HG02623 (cell line): ENCODE data around the gene SNAP47.

Source experiments
- ATAC-seq: cut with Tn5 transposase; IDR thresholded peaks from one replicate; pipeline ENCODE4 v1.9.1; 2021; ENCODE audit warnings: moderate library complexity; ENCODE audit not compliant: unreplicated experiment

Gene SNAP47

DNA sequence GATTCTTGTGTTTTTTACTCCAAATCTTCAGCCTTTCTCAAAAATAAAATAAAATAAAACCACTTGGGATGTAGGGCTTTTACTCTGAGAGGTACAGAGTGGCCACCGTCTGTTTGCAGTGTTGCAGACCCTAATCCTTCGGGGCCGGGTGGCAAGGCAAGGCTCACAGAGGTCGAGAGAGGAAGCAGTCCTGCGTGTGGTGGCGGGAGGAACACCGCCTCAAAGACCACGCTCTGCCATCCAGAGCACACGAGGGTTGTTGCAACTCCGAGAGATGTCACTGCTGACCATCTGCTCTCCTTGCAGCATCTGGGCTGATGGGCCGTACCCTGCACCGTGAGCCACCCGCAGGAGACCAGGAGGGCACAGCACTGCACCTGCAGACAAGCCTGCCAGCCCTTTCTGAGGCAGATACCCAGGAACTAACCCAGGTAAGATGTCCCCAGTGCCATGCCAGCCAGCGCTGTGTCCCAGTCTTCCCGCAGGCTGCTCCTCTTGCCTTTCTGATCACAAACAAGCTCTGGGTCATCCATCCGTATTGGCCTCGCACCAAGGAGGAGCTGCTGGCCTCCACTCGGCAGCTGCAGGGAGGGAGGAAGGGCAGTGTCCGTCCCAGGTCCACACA is 31.5 kb downstream of the SNAP47 start:
- no peak for ATAC-seq

DNA sequence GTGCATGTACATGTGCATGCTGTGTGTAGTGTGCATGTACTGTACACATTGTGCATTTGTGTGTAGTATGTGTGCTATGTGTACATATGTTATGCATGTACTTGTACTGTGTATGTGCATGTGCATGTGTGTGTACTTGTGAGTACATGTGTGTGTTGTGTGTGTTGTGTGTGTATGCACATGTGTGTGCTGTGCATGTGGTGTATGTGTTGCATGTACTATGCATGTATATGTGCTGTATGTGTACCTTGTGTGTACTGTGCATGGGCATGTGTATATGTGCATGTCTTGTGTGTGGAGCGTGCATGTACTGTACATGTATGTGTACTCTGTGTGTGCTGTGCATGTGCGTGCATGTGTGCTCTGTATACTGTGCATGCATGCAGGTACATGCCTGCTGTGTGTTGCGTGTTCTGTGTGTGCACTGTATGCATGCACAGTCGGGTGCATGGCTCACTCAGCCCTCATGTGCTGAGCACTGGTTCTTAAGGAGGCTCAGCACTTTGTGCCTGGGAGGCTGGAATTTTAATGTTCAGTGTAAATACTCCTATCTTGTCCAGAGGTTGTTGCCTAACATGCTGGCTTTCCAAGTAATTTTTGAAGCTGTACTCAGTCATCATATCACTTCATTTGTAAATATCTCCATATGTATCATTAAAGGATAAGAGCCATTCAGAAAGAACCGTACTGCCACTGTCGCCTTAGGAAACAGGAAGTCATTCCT is 32.3 kb downstream of the SNAP47 start:
- ATAC-seq = no peak

DNA sequence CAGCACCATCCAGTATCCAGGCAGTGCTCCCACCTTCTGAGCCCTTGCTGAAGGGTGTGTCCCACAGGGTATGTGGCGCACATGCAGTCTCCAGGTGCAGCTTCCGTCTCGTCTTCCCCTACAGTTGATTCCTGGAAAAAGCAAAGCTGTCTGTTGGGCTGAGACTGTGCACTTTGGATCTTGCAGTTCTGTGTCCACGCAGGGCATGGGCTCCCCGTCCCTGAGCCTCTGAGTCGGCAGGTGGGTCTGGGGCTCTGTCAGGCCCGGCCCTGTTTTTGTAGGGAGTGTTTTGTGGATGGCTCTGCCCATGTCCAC is 32.8 kb downstream of the SNAP47 start:
- ATAC-seq = no peak

- ATAC-seq = no peak
These were observed 33.4 kb downstream of the SNAP47 start for GRCh38 chr1:227768640-227769039.

DNA sequence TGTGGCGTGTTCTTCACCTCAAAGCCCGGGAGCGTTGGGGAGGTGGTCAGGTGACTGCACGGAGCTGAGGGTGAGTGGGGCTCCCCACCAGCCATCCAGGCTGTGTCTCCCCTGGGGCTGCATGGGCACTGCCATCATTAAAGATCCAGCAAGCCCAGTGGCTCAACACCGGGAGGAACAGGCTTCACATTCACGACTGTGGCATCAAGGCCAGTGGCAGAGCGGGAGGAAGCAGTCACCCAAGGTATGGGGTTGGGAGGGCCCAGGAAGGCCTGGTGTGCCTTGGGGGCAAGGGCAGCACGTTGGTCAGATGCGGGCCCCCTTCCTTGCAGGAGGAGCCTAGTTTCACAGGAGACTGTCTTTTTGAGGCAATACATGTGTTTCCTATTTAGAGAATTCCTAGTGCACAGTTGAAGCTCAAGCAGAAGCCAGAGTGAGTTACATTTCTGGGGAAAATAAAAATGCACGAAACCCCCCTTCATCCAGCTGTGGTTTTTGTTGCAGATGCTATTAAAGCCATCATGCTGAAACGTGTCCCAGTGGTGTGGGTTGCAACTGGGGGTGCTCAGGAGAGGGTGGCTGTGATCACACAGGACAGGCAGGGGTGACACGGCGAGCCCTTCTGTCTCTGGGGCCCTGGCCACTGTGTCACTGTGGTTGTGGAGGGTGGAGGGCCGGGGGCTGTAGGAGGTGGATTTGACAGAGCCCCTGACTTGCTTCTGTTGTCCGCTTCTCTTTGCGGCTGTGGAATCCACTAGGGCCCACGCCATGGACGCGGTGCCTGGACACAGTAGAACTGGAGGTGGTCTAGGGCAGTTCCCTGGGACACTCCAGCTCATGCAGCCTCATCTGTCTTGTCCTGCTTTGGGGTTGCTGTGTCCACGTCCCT is 34.1 kb downstream of the SNAP47 start:
- no peak for ATAC-seq

- no peak for ATAC-seq
These were observed 34.8 kb downstream of the SNAP47 start for GRCh38 chr1:227769936-227770494.

DNA sequence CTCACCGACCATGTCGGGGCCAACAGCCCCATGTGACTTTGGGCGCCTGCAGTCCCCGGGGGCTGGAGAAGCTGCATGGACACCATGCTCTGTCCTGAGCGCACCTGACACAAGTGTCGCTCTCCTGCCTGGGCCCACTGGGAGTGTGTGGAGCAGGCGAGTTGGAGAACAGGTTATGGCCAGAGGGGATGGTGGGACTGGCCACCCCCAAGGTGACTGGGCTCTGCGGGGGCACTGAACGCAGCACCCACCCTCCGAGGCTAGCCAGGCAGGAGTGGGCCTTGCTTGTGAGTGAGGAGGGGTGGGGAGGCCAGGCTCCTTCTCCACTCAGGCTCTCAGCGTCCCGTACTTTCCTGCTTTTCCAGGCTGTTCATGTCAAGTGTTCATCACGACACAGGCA is 35.6 kb downstream of the SNAP47 start:
- ATAC-seq = no peak

GRCh38 chr1:227771326-227771725 is 36.1 kb downstream of the SNAP47 start:
- no peak for ATAC-seq

DNA sequence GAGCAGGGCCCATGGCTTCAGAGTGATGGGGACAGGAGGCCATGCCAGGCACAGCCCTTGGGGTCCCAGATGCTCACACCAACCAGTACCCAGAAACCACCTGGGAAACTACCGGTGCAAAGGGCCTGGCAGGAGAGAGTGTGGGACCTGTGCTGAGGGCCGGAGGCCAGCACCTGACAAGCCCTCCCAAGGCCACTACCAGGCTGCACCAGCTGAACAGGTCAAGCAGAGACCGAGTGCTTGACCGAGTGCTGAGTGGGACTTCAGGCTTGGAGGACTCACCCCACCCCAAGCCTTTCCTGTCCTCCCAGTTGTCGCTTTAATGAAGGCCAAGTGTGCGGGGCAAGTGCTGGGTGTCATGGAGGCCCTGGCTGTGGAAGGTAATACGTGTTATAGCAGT is 36.5 kb downstream of the SNAP47 start:
- ATAC-seq = no peak

GRCh38 chr1:227773558-227773957 is 38.3 kb downstream of the SNAP47 start:
- ATAC-seq = no peak

DNA sequence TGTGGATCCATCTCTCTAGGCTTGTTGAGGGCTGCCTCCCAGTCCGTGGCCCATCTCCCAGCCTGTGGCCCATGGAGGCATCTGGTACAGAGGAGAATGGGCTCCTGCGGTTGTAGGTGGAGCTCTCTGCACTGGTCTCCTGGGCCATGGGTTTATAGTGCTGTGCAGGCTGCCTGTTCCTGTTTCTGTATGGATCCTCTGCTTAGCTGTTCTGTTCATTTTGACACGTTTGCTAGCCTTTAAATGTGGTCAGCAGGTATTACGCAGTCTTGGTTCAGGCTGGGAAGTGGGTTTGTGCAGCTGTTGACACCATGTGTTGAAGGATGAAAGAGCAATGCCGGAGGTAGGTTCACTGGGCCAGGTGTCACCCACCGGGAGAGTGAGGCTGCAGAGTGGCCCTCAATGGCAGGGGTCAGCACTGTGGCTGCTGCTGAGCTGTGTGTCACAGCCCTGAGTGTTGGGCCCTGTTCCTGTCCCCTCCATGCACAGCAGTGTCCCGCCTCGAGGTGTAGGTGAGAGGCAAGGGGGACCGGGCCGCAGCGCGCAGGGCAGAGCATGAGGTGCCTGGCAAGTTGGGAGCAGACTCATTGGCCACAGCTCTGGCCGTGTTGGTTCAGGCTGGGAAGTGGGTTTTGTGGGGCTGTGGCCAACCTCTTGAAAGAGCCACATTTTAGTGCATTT is 39.0 kb downstream of the SNAP47 start:
- no peak for ATAC-seq

GRCh38 chr1:227774821-227775661 is 39.8 kb downstream of the SNAP47 start:
- ATAC-seq = no peak

DNA sequence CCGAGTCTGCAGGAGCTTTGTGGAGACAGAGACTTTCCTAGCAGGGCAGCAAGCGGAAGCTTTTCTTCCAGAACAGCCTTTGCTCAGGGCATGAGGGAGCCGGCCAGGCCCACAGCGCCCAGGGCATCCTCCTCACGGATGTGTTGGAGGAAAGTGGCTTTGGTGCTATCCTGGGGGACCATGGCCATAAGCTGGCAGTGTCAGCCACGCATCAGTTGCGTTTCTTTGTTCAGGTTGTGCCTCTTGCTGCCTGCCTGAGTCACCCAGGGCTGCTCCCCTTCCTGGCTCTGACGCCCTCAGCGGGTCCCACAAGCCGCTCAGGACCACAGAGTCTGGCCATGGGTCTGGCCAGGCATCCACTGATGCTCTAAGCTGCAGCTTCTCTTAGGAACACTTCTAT is 40.6 kb downstream of the SNAP47 start:
- ATAC-seq = no peak

GRCh38 chr1:227776331-227776771 is 41.1 kb downstream of the SNAP47 start:
- ATAC-seq = no peak

- ATAC-seq = no peak
These were observed 41.9 kb downstream of the SNAP47 start for GRCh38 chr1:227777156-227777555.

GRCh38 chr1:227777646-227778045 is 42.4 kb downstream of the SNAP47 start:
- ATAC-seq = no peak

GRCh38 chr1:227778401-227778947 is 43.2 kb downstream of the SNAP47 start:
- no peak for ATAC-seq

GRCh38 chr1:227779021-227779441 is 43.8 kb downstream of the SNAP47 start:
- no peak for ATAC-seq

GRCh38 chr1:227779685-227780084 is 44.5 kb downstream of the SNAP47 start:
- no peak for ATAC-seq
